ENCODE results near the gene NANOGP8. TPM values are rescaled to one million over a fixed set of nuclear protein-coding genes. Genes with fewer than 3 reads are reported as not detected.

NANOGP8 gene
- total and polyA plus RNA-seq, 4 donors = 0.17 TPM; not detected in 3

GRCh38 chr15:35062738-35063099 is 22.4 kb downstream of the NANOGP8 start:
- TF ChIP-seq HNF4A (conservative IDR thresholded peaks at IDR 0.05) (no peak), RAD21 (IDR thresholded peaks at IDR 0.05) (no peak), GABPA (IDR thresholded peaks at IDR 0.05 in 1 of 2, conservative IDR thresholded peaks at IDR 0.05 in 1 of 2) (no peak), FOXA1 (IDR thresholded peaks at IDR 0.05) (no peak), RXRA (IDR thresholded peaks at IDR 0.05) (no peak), NR2F2 (IDR thresholded peaks at IDR 0.05) (no peak), EGR1 (IDR thresholded peaks at IDR 0.05; ENCODE audit: low read depth in 2 of 2) (no peak), SP1 (IDR thresholded peaks at IDR 0.05) (no peak), JUND (IDR thresholded peaks at IDR 0.05) (no peak), YY1 (IDR thresholded peaks at IDR 0.05) (no peak), HNF4G (IDR thresholded peaks at IDR 0.05) (no peak), TAF1 (conservative IDR thresholded peaks at IDR 0.05) (no peak), FOXA2 (IDR thresholded peaks at IDR 0.05) (no peak)
- TF ChIP-seq, protein P1, sequence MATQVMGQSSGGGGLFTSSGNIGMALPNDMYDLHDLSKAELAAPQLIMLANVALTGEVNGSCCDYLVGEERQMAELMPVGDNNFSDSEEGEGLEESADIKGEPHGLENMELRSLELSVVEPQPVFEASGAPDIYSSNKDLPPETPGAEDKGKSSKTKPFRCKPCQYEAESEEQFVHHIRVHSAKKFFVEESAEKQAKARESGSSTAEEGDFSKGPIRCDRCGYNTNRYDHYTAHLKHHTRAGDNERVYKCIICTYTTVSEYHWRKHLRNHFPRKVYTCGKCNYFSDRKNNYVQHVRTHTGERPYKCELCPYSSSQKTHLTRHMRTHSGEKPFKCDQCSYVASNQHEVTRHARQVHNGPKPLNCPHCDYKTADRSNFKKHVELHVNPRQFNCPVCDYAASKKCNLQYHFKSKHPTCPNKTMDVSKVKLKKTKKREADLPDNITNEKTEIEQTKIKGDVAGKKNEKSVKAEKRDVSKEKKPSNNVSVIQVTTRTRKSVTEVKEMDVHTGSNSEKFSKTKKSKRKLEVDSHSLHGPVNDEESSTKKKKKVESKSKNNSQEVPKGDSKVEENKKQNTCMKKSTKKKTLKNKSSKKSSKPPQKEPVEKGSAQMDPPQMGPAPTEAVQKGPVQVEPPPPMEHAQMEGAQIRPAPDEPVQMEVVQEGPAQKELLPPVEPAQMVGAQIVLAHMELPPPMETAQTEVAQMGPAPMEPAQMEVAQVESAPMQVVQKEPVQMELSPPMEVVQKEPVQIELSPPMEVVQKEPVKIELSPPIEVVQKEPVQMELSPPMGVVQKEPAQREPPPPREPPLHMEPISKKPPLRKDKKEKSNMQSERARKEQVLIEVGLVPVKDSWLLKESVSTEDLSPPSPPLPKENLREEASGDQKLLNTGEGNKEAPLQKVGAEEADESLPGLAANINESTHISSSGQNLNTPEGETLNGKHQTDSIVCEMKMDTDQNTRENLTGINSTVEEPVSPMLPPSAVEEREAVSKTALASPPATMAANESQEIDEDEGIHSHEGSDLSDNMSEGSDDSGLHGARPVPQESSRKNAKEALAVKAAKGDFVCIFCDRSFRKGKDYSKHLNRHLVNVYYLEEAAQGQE (IDR thresholded peaks at IDR 0.05) = no peak
- TF ChIP-seq, protein P2, sequence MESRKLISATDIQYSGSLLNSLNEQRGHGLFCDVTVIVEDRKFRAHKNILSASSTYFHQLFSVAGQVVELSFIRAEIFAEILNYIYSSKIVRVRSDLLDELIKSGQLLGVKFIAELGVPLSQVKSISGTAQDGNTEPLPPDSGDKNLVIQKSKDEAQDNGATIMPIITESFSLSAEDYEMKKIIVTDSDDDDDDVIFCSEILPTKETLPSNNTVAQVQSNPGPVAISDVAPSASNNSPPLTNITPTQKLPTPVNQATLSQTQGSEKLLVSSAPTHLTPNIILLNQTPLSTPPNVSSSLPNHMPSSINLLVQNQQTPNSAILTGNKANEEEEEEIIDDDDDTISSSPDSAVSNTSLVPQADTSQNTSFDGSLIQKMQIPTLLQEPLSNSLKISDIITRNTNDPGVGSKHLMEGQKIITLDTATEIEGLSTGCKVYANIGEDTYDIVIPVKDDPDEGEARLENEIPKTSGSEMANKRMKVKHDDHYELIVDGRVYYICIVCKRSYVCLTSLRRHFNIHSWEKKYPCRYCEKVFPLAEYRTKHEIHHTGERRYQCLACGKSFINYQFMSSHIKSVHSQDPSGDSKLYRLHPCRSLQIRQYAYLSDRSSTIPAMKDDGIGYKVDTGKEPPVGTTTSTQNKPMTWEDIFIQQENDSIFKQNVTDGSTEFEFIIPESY (IDR thresholded peaks at IDR 0.05) = no peak
- TF ChIP-seq, protein P3, sequence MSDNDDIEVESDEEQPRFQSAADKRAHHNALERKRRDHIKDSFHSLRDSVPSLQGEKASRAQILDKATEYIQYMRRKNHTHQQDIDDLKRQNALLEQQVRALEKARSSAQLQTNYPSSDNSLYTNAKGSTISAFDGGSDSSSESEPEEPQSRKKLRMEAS (IDR thresholded peaks at IDR 0.05) = no peak
- TF ChIP-seq, protein P4, sequence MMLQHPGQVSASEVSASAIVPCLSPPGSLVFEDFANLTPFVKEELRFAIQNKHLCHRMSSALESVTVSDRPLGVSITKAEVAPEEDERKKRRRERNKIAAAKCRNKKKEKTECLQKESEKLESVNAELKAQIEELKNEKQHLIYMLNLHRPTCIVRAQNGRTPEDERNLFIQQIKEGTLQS (IDR thresholded peaks at IDR 0.05) = no peak
- TF ChIP-seq, protein P5, sequence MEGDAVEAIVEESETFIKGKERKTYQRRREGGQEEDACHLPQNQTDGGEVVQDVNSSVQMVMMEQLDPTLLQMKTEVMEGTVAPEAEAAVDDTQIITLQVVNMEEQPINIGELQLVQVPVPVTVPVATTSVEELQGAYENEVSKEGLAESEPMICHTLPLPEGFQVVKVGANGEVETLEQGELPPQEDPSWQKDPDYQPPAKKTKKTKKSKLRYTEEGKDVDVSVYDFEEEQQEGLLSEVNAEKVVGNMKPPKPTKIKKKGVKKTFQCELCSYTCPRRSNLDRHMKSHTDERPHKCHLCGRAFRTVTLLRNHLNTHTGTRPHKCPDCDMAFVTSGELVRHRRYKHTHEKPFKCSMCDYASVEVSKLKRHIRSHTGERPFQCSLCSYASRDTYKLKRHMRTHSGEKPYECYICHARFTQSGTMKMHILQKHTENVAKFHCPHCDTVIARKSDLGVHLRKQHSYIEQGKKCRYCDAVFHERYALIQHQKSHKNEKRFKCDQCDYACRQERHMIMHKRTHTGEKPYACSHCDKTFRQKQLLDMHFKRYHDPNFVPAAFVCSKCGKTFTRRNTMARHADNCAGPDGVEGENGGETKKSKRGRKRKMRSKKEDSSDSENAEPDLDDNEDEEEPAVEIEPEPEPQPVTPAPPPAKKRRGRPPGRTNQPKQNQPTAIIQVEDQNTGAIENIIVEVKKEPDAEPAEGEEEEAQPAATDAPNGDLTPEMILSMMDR (IDR thresholded peaks at IDR 0.05; ENCODE audit: low read depth, low read length, missing input control) = no peak
- H3K4me3 ChIP-seq (ENCODE audit: low read depth in 1 of 3, low read length in 3 of 3) = no peak overlapping the region
- no peak overlapping the region for H3K27ac ChIP-seq (ENCODE audit: low read depth in 1 of 2, low read length in 2 of 2)
- H3K36me3 ChIP-seq (ENCODE audit: control insufficient read depth in 4 of 4, insufficient read depth in 3 of 4, low read depth in 1 of 4, low read length in 3 of 4) = no peaks in the 10 kb centered on the region
- peaks cover 0 to 2% (median 0%) of the 10 kb centered on the region in 4 donors for H3K4me1 ChIP-seq (ENCODE audit: control insufficient read depth in 4 of 4, insufficient read depth in 4 of 4, low read length in 3 of 4)
- no peak overlapping the region for H3K9ac ChIP-seq (ENCODE audit: low read depth in 1 of 2, low read length in 2 of 2)
- H3K9me3 ChIP-seq (ENCODE audit: control insufficient read depth in 4 of 4, low read length in 3 of 4) = no peaks in the 10 kb centered on the region
- 95% methylated on average over 1 of the region's 1 CpG for WGBS
- no peaks in the 10 kb centered on the region for H3K27me3 ChIP-seq (ENCODE audit: control insufficient read depth in 4 of 4, insufficient read depth in 4 of 4, low read length in 3 of 4)
- no peak for DNase-seq (ENCODE audit: low spot score)
